WTC11 (cell line): Measurements from ENCODE around the gene SMIM28. TPM values are rescaled to one million over a fixed set of nuclear protein-coding genes. Genes with fewer than 3 reads are reported as not detected.
A peak's percentile ranks its signal among the peaks of the same experiment; 100 is the strongest.

ENCODE experiments used
- ATAC-seq: fragments of 200-7000 bp; cut with Tn5 transposase; 2 replicates; pipeline ENCODE4 v1.10.0; 2021; ENCODE audit warnings: mild to moderate bottlenecking, moderate library complexity
- Bru-seq: library from RNA; stranded (reverse); fragments of 400-500 nt; gene quantifications from one replicate; lab custom pipeline; 2021; lab: Mats Ljungman, UMichigan
- CTCF ChIA-PET: fragments of 300-600 bp; sonication (Branson Sonifier 250); formaldehyde crosslinking; loops from one replicate; lab custom pipeline; 2021; ENCODE audit warnings: antibody characterized with exemption; lab: Charles Lee
- POLR2A ChIA-PET: fragments of 350-600 bp; sonication (Branson Sonifier 250); formaldehyde crosslinking; loops from one replicate; lab custom pipeline; 2021; ENCODE audit warnings: antibody characterized with exemption; lab: Charles Lee
- DNase-seq: peaks from one replicate; pipeline ENCODE4 v3.0.0; 2021; ENCODE audit warnings: low spot score
- H3K27ac Mint-ChIP-seq: 2 replicates; pipeline ENCODE4 v1.8.0; 2021; ENCODE audit warnings: mixed read lengths
- H3K27me3 Mint-ChIP-seq: 2 replicates; pipeline ENCODE4 v1.8.0; 2021; ENCODE audit warnings: low read depth, mild to moderate bottlenecking, moderate library complexity, mixed read lengths
- H3K36me3 Mint-ChIP-seq: 2 replicates; pipeline ENCODE4 v1.8.0; 2021; ENCODE audit warnings: mixed read lengths
- H3K4me1 Mint-ChIP-seq: 2 replicates; pipeline ENCODE4 v1.8.0; 2022; ENCODE audit warnings: mixed read lengths
- H3K4me3 Mint-ChIP-seq: 2 replicates; pipeline ENCODE4 v1.8.0; 2021; ENCODE audit warnings: mild to moderate bottlenecking, moderate library complexity, mixed read lengths
- H3K9me3 Mint-ChIP-seq: 2 replicates; pipeline ENCODE4 v1.8.0; 2021; ENCODE audit warnings: mixed read lengths
- ESRRA ChIP-seq: sonication (generic); formaldehyde crosslinking; IDR thresholded peaks from 2 replicates; pipeline ENCODE4 v1.8.1; 2022; ENCODE audit warnings: mild to moderate bottlenecking, missing genetic modification reagents, borderline replicate concordance
- FOXJ3 ChIP-seq: sonication (generic); formaldehyde crosslinking; IDR thresholded peaks from 2 replicates; pipeline ENCODE4 v1.9.0; 2021; ENCODE audit warnings: missing genetic modification reagents, mild to moderate bottlenecking, borderline replicate concordance
- FOXK1 ChIP-seq: sonication (generic); formaldehyde crosslinking; IDR thresholded peaks from 2 replicates; pipeline ENCODE4 v1.8.0; 2022; ENCODE audit warnings: mild to moderate bottlenecking, moderate library complexity, missing genetic modification reagents
- FOXP4 ChIP-seq: sonication (generic); formaldehyde crosslinking; IDR thresholded peaks from 2 replicates; pipeline ENCODE4 v1.8.0; 2022; ENCODE audit warnings: mild to moderate bottlenecking, missing genetic modification reagents
- GABPB1 ChIP-seq: sonication (generic); formaldehyde crosslinking; IDR thresholded peaks from 2 replicates; pipeline ENCODE4 v1.8.1; 2023; ENCODE audit warnings: mild to moderate bottlenecking, missing genetic modification reagents
- IRF2 ChIP-seq: sonication (generic); formaldehyde crosslinking; IDR thresholded peaks from 2 replicates; pipeline ENCODE4 v1.8.0; 2022; ENCODE audit warnings: low read depth, missing genetic modification reagents, borderline replicate concordance
- MAX ChIP-seq: sonication (generic); formaldehyde crosslinking; IDR thresholded peaks from 2 replicates; pipeline ENCODE4 v1.8.0; 2022; ENCODE audit warnings: mild to moderate bottlenecking, missing genetic modification reagents
- NFE2L1 ChIP-seq: sonication (generic); formaldehyde crosslinking; IDR thresholded peaks from 2 replicates; pipeline ENCODE4 v1.8.1; 2023; ENCODE audit warnings: missing genetic modification reagents
- NR1H2 ChIP-seq: sonication (generic); formaldehyde crosslinking; IDR thresholded peaks from 2 replicates; pipeline ENCODE4 v1.9.0; 2021; ENCODE audit warnings: mild to moderate bottlenecking, moderate library complexity, missing genetic modification reagents
- SP1 ChIP-seq: sonication (generic); formaldehyde crosslinking; conservative IDR thresholded peaks from 2 replicates; pipeline ENCODE4 v1.8.1; 2022; ENCODE audit warnings: missing genetic modification reagents
- STAT6 ChIP-seq: sonication (generic); formaldehyde crosslinking; conservative IDR thresholded peaks from 2 replicates; pipeline ENCODE4 v1.8.1; 2023; ENCODE audit warnings: mild to moderate bottlenecking, low read depth, missing genetic modification reagents, moderate library complexity
- ZNF121 ChIP-seq: sonication (generic); formaldehyde crosslinking; IDR thresholded peaks from 2 replicates; pipeline ENCODE4 v1.8.0; 2023; ENCODE audit warnings: missing genetic modification reagents
- ZNF232 ChIP-seq: sonication (generic); formaldehyde crosslinking; IDR thresholded peaks from 2 replicates; pipeline ENCODE4 v1.8.0; 2022; ENCODE audit warnings: mild to moderate bottlenecking, missing genetic modification reagents
- ZNF263 ChIP-seq: sonication (generic); formaldehyde crosslinking; IDR thresholded peaks from 2 replicates; pipeline ENCODE4 v1.8.1; 2022; ENCODE audit warnings: low read depth, mild to moderate bottlenecking, moderate library complexity, missing genetic modification reagents
- ZNF396 ChIP-seq: fragments of 250-450 bp; sonication (Bioruptor Pico); IDR thresholded peaks from 2 replicates; pipeline ENCODE4 v1.8.0; 2021; ENCODE audit warnings: mild to moderate bottlenecking, moderate library complexity, borderline replicate concordance
- ZNF416 ChIP-seq: fragments of 250-450 bp; sonication (Bioruptor Pico); IDR thresholded peaks from 2 replicates; pipeline ENCODE4 v1.9.0; 2021; ENCODE audit warnings: mild to moderate bottlenecking, inconsistent platforms
- ZNF423 ChIP-seq: fragments of 250-450 bp; sonication (Bioruptor Pico); IDR thresholded peaks from 2 replicates; pipeline ENCODE4 v2.1.2; 2022; ENCODE audit warnings: mild to moderate bottlenecking, moderate library complexity
- ZNF512 ChIP-seq: sonication (generic); formaldehyde crosslinking; IDR thresholded peaks from 2 replicates; pipeline ENCODE4 v1.8.1; 2022; ENCODE audit warnings: missing genetic modification reagents, borderline replicate concordance
- long read RNA-seq, 3 experiments: library from RNA in 1 of 3; library from capped mRNA in 1 of 3; library from polyadenylated mRNA in 1 of 3; unstranded in 2 of 3; stranded (forward) in 1 of 3; transcript quantifications; one replicate each; pipeline ENCODE4 v2.0.0, GENCODE V29; 2021
- total RNA-seq: library from RNA; stranded (reverse); gene quantifications from 3 replicates; pipeline ENCODE4 v1.2.3, GENCODE V29; 2021
- TF ChIP-seq, protein P1 (sequence below): fragments of 200-600 bp; IDR thresholded peaks from 2 replicates; pipeline ENCODE4 v1.8.0; 2022; ENCODE audit warnings: antibody characterized with exemption
- TF ChIP-seq, protein P2 (sequence below): sonication (generic); formaldehyde crosslinking; IDR thresholded peaks from 2 replicates; pipeline ENCODE4 v1.8.1; 2023; ENCODE audit warnings: mild to moderate bottlenecking, missing genetic modification reagents, moderate library complexity
- TF ChIP-seq, protein P3 (sequence below): sonication (generic); formaldehyde crosslinking; IDR thresholded peaks from 2 replicates; pipeline ENCODE4 v1.8.1; 2022; ENCODE audit warnings: mild to moderate bottlenecking, missing genetic modification reagents, moderate library complexity, borderline replicate concordance
- TF ChIP-seq, protein P4 (sequence below): sonication (generic); formaldehyde crosslinking; IDR thresholded peaks from 2 replicates; pipeline ENCODE4 v1.8.0; 2022; ENCODE audit warnings: mild to moderate bottlenecking, missing genetic modification reagents

Gene SMIM28
- total RNA-seq: not detected in 3 replicates
- Bru-seq, nascent RNA: not detected
- long read RNA-seq, experiment 1: 0 reads
- long read RNA-seq, experiment 2: 0 reads
- long read RNA-seq, experiment 3: 0 reads

DNA sequence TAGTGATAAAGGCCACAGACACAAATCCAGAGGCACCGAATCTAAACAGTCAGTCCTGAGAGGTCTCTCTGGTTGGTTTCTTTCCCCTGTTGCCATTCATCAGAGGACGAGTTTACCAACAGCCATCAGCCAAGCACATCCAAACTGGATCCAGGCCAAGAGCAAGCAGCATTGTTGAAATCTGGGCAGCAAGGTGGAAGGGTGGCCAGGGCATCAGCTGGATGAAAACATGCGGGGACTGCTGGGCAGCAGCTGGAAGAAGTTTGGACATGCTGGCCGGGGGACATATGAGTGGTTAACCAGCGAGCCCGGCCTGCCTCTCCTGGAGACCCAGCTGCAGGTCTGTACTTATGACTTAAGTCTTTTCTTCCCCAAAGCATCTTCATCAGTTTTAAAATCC, at the start of gene SMIM28:
SMIM28 (plus strand) TSS at position 62 of the 400 bp plus-strand sequence; CDS start at position 230, 168 bp downstream.
- Mint-ChIP-seq H3K27me3 (no peaks in the 10 kb centered on the region), H3K4me3 (no peak within 1 kb of the TSS), H3K27ac (peak within 1 kb of the TSS; percentile 37), H3K9me3 (no peaks in the 10 kb centered on the region), H3K36me3 (no peaks in the 10 kb centered on the region), H3K4me1 (peaks cover 25% of the 10 kb centered on the region)
- DNase-seq (no peak), ATAC-seq (0 out of 2 replicates have a peak, but pooled peaks have one; percentile 16)
- TF ChIP-seq ZNF416 (CRISPR knock-in tag) (no peak), ZNF423 (no peak), SP1 (no peak), FOXJ3 (CRISPR knock-in tag) (no peak), FOXP4 (no peak), STAT6 (CRISPR knock-in tag) (no peak), FOXK1 (no peak), MAX (CRISPR knock-in tag) (no peak), ZNF512 (CRISPR knock-in tag) (no peak), IRF2 (CRISPR knock-in tag) (no peak), ZNF232 (CRISPR knock-in tag) (no peak)
- TF ChIP-seq, protein P1, sequence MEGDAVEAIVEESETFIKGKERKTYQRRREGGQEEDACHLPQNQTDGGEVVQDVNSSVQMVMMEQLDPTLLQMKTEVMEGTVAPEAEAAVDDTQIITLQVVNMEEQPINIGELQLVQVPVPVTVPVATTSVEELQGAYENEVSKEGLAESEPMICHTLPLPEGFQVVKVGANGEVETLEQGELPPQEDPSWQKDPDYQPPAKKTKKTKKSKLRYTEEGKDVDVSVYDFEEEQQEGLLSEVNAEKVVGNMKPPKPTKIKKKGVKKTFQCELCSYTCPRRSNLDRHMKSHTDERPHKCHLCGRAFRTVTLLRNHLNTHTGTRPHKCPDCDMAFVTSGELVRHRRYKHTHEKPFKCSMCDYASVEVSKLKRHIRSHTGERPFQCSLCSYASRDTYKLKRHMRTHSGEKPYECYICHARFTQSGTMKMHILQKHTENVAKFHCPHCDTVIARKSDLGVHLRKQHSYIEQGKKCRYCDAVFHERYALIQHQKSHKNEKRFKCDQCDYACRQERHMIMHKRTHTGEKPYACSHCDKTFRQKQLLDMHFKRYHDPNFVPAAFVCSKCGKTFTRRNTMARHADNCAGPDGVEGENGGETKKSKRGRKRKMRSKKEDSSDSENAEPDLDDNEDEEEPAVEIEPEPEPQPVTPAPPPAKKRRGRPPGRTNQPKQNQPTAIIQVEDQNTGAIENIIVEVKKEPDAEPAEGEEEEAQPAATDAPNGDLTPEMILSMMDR: no peak
- TF ChIP-seq, protein P2, sequence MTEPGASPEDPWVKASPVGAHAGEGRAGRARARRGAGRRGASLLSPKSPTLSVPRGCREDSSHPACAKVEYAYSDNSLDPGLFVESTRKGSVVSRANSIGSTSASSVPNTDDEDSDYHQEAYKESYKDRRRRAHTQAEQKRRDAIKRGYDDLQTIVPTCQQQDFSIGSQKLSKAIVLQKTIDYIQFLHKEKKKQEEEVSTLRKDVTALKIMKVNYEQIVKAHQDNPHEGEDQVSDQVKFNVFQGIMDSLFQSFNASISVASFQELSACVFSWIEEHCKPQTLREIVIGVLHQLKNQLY (CRISPR knock-in tag): no peak
- TF ChIP-seq, protein P3, sequence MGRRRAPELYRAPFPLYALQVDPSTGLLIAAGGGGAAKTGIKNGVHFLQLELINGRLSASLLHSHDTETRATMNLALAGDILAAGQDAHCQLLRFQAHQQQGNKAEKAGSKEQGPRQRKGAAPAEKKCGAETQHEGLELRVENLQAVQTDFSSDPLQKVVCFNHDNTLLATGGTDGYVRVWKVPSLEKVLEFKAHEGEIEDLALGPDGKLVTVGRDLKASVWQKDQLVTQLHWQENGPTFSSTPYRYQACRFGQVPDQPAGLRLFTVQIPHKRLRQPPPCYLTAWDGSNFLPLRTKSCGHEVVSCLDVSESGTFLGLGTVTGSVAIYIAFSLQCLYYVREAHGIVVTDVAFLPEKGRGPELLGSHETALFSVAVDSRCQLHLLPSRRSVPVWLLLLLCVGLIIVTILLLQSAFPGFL (CRISPR knock-in tag): no peak
- POLR2A ChIA-PET: no interaction called here
- CTCF ChIA-PET: interaction anchor here (0.6 kb wide), 1 partner anchor 262 kb away, joined by 4 read pairs; no protein-coding TSS in a partner anchor

DNA sequence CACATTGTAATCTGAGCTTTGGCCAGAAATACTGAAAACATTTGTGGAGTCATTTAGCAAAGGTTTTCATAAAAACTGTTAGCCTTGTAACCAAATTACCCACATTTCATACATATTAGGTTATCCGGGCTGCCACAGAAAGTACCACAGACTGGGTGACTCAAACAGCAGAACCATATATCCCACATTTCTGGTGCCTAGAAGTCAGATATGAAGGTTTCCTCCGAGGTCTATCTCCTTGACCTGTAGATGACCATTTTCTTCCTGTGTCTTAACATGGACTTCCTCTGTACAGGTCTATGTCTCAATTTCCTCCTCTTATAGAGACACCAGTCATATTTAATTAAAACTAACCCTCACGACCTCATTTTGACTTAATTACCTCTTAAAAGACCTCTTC, 49.5 kb upstream of the SMIM28 start:
- peaks cover 22% of the 10 kb centered on the region for H3K27me3 Mint-ChIP-seq
- no peak overlapping the region for H3K27ac Mint-ChIP-seq
- H3K36me3 Mint-ChIP-seq: peaks cover 38% of the 10 kb centered on the region
- no peak for ATAC-seq
- no peak for DNase-seq
- H3K4me3 Mint-ChIP-seq: no peak overlapping the region
- ChIA-PET CTCF (no interaction called here), POLR2A (no interaction called here)
- peaks cover 41% of the 10 kb centered on the region for H3K4me1 Mint-ChIP-seq
- H3K9me3 Mint-ChIP-seq: peaks cover 10% of the 10 kb centered on the region
- TF ChIP-seq ESRRA (CRISPR knock-in tag) (no peak), ZNF121 (no peak), ZNF263 (CRISPR knock-in tag) (no peak), GABPB1 (CRISPR knock-in tag) (no peak), ZNF396 (no peak), NFE2L1 (CRISPR knock-in tag) (no peak), NR1H2 (CRISPR knock-in tag) (no peak)
- TF ChIP-seq, protein P3 (CRISPR knock-in tag): no peak
- TF ChIP-seq, protein P4, sequence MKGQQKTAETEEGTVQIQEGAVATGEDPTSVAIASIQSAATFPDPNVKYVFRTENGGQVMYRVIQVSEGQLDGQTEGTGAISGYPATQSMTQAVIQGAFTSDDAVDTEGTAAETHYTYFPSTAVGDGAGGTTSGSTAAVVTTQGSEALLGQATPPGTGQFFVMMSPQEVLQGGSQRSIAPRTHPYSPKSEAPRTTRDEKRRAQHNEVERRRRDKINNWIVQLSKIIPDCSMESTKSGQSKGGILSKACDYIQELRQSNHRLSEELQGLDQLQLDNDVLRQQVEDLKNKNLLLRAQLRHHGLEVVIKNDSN (CRISPR knock-in tag): no peak
